DMS153 treated with DMSO at 0.1 percent for 48 hours (cell line): ENCODE data around the gene DAG1.
A peak's percentile ranks its signal among the peaks of the same experiment; 100 is the strongest.

Experiments used
- DNase-seq: peaks from one replicate; lab custom pipeline; 2025; ENCODE audit not compliant: unreplicated experiment; lab: John Stamatoyannopoulos, UW

The DAG1 gene

DNA sequence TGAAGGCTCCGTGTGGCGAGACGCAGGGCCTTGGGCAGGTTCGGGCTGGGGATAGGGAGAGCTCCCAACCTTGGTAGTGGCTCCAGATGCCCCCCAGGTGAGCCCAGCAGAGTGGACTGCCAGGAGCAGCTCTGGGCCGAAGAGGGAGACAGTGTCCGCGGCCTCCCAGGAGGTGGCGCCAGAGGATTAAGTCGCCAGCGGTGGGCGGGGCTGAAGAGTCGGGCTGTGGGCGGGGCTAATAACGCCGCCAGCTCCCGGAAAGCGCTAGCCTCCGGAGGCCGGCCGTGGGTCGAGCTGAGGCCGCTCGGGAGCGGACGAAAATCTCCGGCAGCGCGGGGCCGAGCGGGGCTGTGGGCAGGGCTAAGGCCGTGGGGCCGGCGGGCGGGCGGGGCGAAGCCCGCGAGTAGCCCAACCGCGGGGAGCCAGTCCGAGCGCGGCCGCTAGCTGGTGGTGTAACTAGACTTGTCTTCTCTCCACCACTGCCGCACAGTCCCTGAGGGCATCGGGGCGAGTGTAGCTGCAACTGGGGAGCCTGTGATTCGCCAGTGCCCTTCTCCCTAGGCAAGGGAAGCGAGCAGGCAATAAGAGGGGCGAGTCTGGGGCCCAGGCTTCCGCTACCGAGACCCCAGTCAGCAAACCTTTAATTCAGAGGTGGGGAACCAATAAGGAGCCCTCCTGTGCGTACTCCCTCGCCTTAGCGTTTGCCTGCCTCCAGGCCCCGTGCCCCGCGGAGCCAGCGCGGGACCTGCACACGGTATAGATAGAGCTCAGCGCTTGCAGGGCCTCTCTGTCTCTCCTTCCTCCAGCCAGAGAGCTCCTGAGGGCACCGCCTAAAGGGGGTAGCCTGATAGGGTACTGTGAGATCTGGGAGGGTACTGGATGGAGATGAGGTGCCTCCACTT is 69.8 kb downstream of the DAG1 start:
- peak; percentile 71 for DNase-seq

DNA sequence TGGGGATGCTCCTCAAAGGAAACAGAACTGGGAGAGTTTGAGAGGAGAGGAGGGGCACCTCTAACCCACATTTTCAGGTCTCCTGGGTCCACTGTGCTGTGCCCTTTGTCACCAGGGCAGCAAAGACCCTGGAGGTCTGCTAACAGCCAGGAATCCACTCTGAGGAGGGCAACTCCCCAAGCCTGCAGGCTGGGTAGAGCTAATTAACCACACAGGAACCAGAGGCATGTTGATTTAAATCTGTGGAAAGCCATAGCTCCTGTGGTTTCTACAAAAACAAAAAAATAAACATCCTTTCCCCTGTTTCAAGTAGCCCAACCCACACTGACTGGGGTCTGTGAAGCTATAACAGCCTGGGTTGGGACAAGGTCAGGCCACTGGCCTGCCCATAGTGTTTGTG is 82.0 kb downstream of the DAG1 start:
- no peak for DNase-seq

DNA sequence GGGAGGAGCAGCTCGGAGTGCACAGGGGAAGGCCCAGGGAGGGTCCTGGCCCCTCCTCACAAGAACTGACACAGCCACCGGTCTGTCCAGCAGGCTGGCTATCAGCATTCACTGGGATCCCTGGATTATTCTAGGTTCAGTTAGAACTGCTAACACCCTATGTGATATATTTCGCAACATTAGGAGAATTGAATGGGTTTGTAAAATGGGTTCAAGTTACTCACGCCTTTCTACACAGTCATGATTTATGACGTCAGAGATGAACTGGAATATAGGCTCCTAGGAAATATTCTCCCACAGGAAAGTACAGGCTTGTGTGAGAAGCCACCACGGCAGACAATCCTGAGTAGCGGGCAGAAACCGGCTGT is 83.2 kb downstream of the DAG1 start:
- DNase-seq, result no peak

DNA sequence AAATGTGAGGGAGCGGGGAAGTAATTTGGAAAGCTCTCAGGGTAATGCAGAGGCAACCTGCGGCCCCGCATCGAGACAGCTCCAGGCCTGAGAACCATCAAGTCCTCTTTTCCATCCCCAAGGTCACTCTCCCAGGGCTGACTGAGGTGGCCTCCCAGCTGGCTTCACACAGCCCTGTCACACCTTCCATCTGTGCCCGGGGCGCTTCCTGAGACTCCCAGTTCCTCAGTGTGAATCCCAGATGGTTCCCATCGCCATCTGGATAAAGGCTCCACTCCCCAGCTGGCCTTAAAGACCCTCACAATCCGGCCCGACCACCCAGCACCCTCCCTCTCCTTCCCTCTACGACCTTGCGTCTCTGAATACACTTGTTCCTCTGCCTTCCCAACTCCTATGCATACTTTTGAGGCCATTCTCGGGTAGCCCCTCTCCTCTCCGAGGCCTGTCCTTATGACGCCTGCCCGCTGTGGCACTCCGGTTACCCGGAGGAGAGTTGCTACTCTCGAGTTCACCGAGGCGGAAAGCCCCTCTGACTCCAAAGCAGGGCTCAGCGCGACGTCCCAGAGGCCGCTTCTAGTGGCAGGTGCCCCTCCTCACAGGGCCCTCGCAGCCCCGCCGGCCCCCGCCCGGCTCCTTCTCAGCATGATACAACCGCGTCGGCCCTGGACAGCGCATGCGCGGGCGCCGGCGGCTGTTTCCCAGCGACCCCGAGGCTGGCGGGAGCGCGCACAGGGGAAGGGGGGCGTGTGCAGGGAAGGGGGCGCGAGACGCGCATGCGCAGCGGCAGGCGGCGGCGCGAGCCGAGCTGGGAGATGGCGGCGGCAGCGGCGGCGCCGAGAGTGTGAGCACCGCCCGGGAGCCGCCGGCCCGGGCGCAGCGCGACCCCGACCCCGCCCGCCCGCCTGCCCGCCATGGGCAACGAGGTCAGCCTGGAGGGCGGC is 83.9 kb downstream of the DAG1 start, which contains the start of gene BSN:
TSS of gene BSN (plus strand) at position 786 of the 941 bp plus-strand sequence. CDS start at position 912, 126 bp downstream.
- peak; percentile 55 for DNase-seq

DNA sequence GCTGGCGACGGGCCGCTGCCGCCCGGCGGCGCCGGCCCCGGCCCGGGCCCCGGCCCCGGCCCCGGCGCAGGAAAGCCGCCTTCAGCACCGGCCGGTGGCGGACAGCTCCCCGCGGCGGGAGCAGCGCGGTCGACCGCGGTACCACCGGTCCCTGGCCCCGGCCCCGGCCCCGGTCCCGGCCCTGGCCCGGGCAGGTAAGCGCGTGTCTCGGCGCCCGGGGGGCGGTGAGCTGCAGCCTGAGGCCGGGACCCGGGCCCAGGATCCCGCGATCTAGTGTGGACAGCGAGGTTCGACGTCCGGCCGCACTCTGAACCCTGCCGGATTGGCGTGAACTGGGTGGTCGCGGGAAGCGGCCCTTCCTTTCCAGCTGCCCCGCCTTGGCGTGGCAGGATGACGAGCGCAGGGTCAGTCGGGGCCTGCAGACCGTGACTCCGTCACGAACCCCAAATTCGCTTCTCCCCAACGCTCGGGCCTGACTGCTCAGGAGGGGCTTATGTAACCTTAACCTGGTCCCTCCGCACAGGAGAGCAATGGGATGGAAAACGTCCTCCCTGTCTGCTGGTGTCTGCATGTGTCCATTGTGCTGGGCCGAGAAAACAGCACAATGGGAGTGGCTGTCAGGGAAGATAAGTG is 84.7 kb downstream of the DAG1 start:
- no peak for DNase-seq

DNA sequence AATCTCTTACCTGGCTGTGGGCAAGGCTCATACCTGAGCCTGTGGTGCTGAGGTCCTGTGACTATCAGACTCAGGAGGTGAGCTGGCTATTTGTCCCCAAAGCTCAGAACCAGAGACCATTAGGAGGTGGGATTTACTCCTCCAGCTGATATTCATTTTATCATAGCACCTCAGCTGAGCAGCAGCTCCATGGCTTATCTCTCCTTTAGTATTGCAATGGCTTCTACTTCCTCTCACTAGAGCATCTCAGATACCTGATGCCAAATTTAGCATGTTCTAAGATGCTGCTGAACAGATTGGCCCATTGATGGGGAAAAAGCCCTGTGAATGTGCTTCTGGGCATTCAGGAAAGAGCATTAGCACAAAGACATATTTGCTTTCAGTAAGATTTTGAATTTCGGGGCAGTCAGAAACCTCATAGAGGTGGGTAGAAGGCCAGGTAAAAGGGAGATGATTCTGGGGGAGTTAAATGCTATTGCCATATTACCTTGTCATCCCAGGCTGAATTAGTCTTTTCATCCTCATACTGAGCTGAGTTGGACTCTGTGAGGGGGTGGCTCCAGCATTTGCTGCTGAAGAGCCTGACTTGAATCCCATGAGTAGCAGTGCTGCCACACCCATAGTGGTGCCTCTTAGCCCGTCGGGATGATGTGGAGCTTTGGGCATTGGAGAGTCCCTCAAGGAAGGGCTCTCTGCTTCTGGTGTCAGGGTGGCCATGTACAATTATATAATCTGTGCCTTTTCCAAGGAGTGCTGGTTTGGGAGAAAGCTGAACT is 86.6 kb downstream of the DAG1 start:
- DNase-seq, result no peak

DNA sequence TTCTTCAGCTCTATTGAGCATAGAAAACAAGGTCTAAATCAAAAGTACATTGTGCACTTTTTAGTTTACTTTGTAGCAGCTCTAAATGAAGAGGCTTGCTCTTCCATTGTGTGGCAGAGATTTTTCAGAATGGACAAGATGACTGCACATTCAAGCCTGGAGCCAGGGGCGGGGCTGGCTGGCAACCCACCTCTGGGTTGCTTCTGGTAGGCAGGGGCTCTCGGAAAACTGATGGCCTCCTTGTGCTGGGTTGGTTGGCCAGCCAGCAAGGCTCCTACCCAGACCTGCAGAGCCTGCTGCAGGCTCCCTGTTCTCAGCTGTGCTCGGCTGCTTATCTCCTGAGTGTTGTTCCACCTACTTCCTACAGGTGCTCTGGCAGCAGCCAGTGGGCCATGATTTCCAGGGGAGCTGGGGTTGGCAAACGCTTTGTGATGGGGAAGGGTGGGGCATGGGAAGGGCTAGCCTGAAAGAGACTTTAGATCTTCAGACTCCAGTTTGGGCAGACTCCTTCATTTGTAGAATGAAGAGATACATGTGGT is 93.0 kb downstream of the DAG1 start:
- DNase-seq, result no peak

DNA sequence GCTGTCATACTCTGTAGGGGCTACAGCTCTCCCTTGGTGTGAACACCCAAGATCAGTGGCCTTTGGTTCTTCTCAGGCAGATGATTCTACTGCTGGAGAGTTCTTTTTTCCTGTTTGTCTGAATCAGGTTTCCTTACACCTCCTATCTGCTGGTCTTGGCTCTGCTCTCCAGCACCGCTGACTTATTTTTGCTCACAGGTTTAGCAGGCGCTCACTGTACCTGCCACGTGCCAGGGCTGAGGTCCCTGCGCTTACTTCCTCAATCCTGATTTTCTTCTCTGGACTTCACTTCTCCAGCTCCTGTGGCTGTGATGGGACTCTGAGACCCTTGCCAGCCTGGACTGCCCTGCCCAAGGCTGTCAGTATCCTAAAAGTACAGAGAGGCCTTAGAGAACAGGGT is 93.7 kb downstream of the DAG1 start:
- DNase-seq, result no peak

DNA sequence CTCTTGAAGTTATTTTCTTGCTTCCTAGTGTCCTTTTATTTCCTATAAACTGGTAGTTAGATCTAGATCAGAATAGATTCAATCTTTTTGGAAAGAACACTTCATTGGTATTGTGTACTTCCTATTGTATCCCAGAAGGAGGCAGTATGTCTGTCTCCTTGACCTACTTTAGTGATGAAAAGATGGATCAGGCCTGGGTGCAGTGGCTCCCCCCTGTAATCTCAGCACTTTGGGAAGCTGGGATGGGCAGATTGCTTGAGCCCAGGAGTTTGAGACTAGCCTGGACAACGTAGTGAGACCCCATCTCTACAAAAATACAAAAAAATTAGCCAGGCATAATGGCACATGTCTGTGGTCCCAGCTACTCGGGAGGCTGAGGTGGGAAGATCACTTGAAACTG is 96.2 kb downstream of the DAG1 start:
- no peak for DNase-seq

DNA sequence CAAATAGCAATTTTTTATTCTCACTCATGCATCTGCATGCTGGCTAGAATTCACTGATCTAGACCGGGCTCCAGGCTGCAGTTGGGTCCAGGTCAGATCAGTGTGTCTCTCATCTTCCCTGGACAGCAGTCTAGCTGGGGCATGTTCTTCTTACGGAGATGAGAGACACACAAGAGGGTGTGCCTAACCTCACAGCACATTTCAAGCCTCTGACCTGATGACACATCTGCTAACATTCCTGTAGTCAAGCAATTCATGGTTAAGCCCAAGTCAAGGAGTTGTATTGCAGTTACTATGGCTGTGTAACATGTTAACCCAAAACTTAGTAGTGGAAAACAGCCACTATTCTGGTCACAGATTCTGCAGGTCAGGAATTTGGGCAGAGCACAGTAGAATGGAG is 97.3 kb downstream of the DAG1 start:
- no peak for DNase-seq

DNA sequence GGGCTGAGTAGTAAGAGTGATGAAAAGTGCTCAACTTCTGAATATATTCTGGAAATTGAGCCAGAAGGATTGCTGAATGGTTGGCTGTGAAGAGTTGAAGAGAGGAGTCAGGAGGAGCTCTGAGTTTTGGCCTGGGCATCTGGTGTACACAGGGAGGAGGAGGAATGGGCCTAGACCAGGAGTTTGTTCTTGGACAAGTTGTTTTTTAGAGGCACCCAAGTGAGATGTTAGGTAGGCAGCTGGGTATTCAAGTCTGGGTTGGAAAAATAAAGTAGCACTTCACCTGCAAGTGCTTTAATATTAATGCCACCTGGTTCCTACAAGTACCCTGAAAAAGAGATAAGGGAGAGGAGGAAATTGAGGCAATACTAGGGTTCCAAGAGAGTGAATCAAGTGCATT is 98.9 kb downstream of the DAG1 start:
- DNase-seq, result no peak

DNA sequence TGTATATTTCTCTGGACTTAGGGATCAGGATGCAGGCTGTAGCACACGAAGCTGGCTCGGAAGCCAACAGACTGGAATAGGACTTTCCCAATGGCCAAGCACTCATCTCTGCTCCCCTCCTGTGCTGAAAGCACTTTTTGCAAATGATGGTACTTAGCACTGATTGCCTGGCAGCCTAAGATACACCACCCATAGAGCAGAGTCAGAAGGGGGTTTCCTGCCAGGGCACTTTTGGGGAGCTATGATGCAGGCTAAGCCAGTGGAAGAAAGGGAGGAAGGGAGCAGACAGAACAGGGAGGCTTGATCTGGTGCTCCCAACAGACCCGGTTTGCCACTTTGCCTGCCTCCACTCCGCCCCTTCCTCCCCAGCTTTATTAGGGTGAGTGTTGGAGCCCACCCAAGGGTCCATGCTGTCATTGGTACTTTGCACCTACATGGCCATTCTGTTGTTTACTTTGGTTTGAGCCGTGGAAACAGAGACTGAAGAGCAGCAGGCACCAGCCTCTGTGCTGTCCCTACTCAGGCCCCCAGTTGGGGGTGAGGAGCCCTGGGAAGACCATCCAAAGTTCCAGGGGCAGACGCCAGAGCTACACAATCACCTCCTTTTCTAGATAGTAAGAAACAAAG is 100.1 kb downstream of the DAG1 start:
- DNase-seq, result no peak

DNA sequence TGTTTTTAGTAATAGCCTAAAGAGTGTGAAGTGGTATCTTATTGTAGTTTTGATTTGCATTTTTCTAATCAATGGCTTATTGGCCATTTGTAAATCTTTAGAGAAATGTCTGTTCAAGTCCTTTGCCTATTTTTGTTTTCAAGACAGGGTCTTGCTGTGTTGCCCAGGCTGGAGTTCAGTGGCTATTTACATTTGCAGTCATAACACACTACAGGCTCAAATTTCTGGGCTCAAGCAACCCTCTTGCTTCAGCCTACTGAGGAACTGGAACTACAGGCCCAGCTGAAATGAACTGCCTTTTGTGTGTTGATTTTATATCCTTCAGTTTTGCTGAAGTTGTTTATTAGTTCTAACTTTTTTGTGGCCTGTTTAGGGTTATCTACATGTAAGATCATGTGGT is 112.1 kb downstream of the DAG1 start:
- DNase-seq, result no peak
